GM18526 (cell line): ENCODE measurements around the gene ZNF784.

Experiments used
- POLR2A ChIP-seq: IDR thresholded peaks from 3 replicates; pipeline ENCODE4 v1.6.1; 2011; ENCODE audit not compliant: insufficient read length; ENCODE audit errors: extremely low read depth

The ZNF784 gene

GRCh38 chr19:55641426-55642152 is 17.2 kb upstream of the ZNF784 start:
- TF ChIP-seq POLR2A = no peak

DNA sequence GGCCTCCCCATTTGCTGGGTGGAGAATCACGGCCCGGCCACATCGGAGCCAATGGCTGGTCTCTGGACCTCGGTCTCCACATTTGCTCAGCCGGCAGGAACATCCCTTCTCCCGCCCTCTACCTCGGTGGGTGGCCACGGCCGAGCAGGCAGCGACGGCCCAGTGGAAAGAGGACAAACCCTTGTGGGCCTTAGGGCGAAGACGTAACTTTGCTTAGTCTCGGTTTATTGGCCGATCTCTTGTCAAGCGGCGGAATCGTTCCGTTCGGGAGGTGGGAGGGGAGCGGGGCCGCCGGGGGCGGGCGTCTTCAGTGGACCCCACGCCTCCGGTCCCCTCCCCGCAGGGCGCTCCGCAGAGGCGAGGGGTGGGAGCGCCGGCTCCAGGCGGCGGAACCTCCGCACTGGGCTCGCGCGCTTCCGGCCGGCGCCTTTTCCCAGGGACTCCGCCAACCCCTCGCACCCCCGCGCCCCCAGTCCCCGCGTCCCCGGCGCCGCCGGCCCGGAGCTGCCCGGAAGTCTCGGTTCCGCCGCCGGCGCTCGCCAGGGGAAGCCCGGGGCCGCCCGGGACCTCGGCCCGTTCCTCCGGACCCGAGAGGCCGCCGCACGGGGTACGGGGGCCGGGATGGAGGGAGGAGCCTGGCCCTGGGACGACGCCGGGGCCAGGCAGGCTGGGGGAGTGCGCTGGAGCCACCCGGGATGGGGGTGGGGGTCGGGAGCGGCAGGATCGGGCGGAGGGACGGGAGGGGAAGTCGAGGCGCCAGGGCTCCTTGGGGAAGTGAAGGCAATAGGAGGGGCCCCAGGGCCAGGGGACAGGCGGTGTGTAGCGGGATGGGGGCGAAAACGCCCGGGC is 16.4 kb upstream of the ZNF784 start, which contains the start of gene ZNF580:
Gene ZNF580 (plus strand): TSS at position 426 of the 849 bp plus-strand sequence. CDS start 1,507 bp downstream, outside the sequence.
- TF ChIP-seq POLR2A = no peak

- peak; percentile 19 for TF ChIP-seq POLR2A
Observed at GRCh38 chr19:55640043-55640576, 15.7 kb upstream of the ZNF784 start.

DNA sequence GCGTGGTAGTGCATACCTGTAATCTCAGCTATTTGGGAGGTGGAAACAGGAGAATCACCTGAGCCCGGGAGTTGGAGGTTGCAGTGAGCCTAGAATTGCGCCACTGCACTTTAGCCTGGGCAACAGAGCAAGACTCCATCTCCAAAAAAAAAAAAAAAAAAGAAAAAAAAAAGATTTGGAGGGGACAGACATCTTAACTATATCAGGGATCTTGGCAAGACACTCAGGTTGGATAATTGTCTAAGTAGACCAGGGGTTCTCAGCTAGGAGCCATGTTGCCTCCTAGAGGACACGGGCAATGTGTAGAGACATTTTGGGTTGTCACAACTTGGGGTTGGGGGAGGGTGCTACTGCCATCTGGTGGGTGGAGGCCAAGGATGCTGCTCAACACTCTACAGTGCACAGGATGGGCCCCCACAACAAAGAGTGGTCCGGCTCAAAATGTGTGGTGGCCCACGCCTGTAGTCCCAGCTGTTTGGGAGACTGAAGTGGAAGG is 14.5 kb upstream of the ZNF784 start:
- TF ChIP-seq POLR2A = no peak

DNA sequence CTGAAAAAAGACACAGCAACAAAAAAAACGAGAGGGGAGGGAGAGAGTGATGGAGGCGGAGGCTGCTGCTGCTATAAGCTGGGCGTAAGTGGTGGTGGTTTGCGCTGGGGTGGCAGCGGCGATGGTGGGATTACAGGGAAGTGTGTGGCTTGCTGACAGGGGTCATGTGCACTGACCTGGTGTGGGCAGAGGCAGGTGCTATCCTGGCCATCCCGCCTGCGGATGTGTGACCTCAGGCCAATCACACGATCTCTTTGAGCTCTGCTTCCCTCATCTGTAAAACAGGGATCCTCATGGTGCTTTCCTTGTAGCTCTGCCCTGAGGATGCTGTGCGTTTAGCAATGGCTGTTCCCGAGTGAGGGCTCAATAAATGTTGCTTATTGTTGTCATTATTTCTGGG is 13.2 kb upstream of the ZNF784 start:
- no peak for TF ChIP-seq POLR2A

GRCh38 chr19:55636723-55637122 is 12.4 kb upstream of the ZNF784 start:
- no peak for TF ChIP-seq POLR2A

- no peak for TF ChIP-seq POLR2A
Observed at GRCh38 chr19:55635856-55636440, 11.6 kb upstream of the ZNF784 start.

DNA sequence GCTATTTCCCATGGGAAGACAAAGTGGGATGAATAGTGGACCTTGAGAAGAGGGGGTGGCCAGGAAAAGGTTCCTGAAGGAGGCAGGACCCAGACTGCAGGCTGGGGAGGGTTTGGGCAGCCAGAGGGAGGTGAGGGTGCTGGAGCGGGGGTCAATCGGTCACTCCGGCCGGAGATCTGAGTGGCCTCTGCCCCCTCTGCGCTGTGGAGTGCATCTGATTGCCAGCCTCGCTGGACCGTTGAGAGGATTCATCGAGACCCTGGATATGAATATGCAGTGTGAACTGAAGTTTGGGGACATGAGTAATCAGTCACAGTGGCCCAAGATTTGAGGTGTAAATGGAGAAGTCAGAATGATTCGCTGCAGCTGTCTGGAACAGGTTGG is 11.0 kb upstream of the ZNF784 start:
- TF ChIP-seq POLR2A = no peak

DNA sequence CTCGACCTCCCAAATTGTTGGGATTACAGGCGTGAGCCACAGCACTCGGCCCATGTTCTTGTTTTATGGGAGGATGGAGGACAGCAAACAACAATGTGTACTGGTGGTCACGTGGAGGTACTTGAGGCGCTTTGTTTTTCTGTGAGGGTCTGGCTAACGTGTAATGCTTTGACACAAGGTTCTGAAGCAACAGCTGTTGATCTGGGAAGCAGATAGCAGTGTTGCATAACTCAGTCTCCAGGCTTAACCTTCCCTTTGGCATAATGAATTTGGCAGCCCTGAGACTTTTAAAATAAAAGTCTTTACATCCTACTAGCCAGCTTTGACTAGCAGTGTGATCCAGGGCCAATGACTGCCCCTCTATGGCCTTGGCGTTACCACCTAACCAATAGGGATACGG is 9.5 kb upstream of the ZNF784 start:
- no peak for TF ChIP-seq POLR2A

GRCh38 chr19:55632463-55632834 is 8.1 kb upstream of the ZNF784 start:
- no peak for TF ChIP-seq POLR2A

- no peak for TF ChIP-seq POLR2A
Observed at GRCh38 chr19:55626350-55626749, 2.0 kb upstream of the ZNF784 start.

DNA sequence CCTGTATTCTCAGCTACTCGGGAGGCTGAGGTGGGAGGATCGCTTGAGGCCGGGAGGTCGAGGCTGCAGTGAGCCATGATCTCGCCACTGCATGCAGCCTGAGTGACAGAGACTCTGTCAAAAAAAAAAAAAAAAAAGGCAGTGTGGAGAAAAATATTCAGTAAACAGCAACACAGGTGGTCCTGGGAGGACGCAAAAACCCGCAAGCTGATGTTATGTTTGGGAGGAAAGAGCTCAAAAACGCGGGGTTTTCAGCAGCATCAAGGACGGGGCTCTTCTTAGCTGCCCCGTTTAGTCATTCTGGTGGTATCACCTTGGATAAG is 599 bp upstream of the ZNF784 start:
- TF ChIP-seq POLR2A = no peak

DNA sequence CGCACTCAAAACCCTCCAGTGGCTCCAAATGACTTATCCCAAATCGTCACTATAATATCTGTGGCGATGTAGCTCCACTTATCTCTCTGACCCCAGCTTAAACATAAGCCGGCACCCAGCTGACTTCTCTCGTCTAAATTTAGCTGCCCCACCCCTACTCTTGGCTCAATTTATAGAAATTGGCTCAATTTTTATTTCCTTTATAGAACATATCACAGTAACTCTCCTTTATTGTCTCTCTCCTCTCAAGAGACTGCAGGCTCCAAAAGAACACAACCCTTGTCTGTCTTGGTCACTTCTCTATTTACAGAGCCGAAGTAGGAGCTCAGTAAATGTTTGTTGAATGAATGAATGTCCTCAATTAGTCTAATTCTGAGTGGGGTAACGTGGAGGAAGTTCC is 805 bp downstream of the ZNF784 start:
- no peak for TF ChIP-seq POLR2A

GRCh38 chr19:55623130-55623529 is 1.2 kb downstream of the ZNF784 start:
- no peak for TF ChIP-seq POLR2A

DNA sequence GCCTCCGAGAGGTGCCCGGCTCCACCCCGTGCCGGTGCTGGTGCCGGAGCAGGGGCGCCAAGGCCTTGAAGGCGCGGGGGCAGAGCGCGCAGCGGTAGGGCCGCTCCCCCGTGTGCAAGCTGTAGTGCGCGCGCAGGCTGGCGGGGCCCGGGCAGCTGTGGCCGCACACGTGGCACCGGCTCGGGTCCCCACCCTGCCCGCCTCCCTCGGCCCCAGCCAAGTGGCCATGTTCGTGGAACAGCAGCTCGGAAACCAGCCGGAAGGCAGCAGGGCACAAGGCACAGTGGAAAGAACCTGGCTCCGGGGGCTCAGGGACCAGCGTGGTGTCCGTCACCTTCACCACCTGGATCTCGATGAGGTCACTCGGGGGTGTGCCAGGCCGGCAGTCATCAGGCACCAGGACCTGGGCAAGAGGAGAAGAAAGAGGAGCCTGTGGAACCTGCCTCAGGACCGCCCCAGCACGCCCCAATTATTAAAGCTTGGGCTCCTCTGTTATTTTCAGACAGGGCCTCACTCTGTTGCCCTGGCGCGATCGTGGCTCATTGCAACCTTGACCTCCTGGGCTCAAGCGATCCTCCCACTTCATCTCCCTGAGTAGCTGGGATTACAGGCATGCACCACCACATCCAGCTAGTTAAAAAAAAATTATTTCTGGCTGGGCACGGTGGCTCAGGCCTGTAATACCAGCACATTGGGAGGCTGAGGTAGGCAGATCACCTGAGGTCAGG is 2.0 kb downstream of the ZNF784 start:
- TF ChIP-seq POLR2A = no peak
